ENCODE measurements around the gene TRIM73.
"Not testable (repeated sequence)": the region's sequence is repeated elsewhere in the genome, so short reads cannot be mapped to it uniquely, and the experiment has no call there.

The TRIM73 gene

GRCh38 chr7:75395329-75395728 lies at the start of gene TRIM73:
TSS of gene TRIM73 (plus strand) at chr7:75395629. CDS start at chr7:75398934, 3,305 bp downstream.
- DNase-seq (ENCODE audit: low read depth, low spot score), result not testable (repeated sequence)

GRCh38 chr7:75358671-75359541 lies 36.5 kb upstream of the TRIM73 start:
- not testable (repeated sequence) for DNase-seq (ENCODE audit: low read depth, low spot score)

- not testable (repeated sequence) for DNase-seq (ENCODE audit: low read depth, low spot score)
Observed at GRCh38 chr7:75359542-75359848, 35.9 kb upstream of the TRIM73 start.

- not testable (repeated sequence) for DNase-seq (ENCODE audit: low read depth, low spot score)
Observed at GRCh38 chr7:75364079-75364478, 31.4 kb upstream of the TRIM73 start.

- DNase-seq (ENCODE audit: low read depth, low spot score), result not testable (repeated sequence)
Observed at GRCh38 chr7:75366643-75367042, 28.8 kb upstream of the TRIM73 start.

GRCh38 chr7:75367313-75367712 lies 28.1 kb upstream of the TRIM73 start:
- DNase-seq (ENCODE audit: low read depth, low spot score), result not testable (repeated sequence)

- DNase-seq (ENCODE audit: low read depth, low spot score), result not testable (repeated sequence)
Observed at GRCh38 chr7:75374144-75374518, 21.3 kb upstream of the TRIM73 start.

- DNase-seq (ENCODE audit: low read depth, low spot score), result not testable (repeated sequence)
Observed at GRCh38 chr7:75374519-75375317, 20.7 kb upstream of the TRIM73 start.

- not testable (repeated sequence) for DNase-seq (ENCODE audit: low read depth, low spot score)
Observed at GRCh38 chr7:75393194-75393593, 2.2 kb upstream of the TRIM73 start.

GRCh38 chr7:75397865-75398264 lies 2.4 kb downstream of the TRIM73 start:
- not testable (repeated sequence) for DNase-seq (ENCODE audit: low read depth, low spot score)

- not testable (repeated sequence) for DNase-seq (ENCODE audit: low read depth, low spot score)
Observed at GRCh38 chr7:75398771-75399700, 3.6 kb downstream of the TRIM73 start.

- not testable (repeated sequence) for DNase-seq (ENCODE audit: low read depth, low spot score)
Observed at GRCh38 chr7:75400575-75400974, 5.1 kb downstream of the TRIM73 start.

GRCh38 chr7:75403455-75404443 lies 8.3 kb downstream of the TRIM73 start:
- not testable (repeated sequence) for DNase-seq (ENCODE audit: low read depth, low spot score)

- DNase-seq (ENCODE audit: low read depth, low spot score), result not testable (repeated sequence)
Observed at GRCh38 chr7:75404663-75405062, 9.2 kb downstream of the TRIM73 start.

GRCh38 chr7:75409880-75410822 lies 14.7 kb downstream of the TRIM73 start:
- not testable (repeated sequence) for DNase-seq (ENCODE audit: low read depth, low spot score)

- DNase-seq (ENCODE audit: low read depth, low spot score), result not testable (repeated sequence)
Observed at GRCh38 chr7:75410823-75411173, 15.4 kb downstream of the TRIM73 start.

- not testable (repeated sequence) for DNase-seq (ENCODE audit: low read depth, low spot score)
Observed at GRCh38 chr7:75414204-75414603, 18.8 kb downstream of the TRIM73 start.

GRCh38 chr7:75414708-75415427 lies 19.4 kb downstream of the TRIM73 start:
- not testable (repeated sequence) for DNase-seq (ENCODE audit: low read depth, low spot score)

All from brain pericyte (primary cell).